GM12892 (cell line): ENCODE results near the gene CDKN2A.

ENCODE experiments used
- POLR2A ChIP-seq: IDR thresholded peaks from 2 replicates; pipeline ENCODE4 v1.6.1; 2011; ENCODE audit warnings: low read depth, low read length, control low read depth
- TAF1 ChIP-seq: IDR thresholded peaks from 2 replicates; pipeline ENCODE4 v1.6.1; 2011; ENCODE audit warnings: low read depth, mild to moderate bottlenecking, control low read depth, low read length, borderline replicate concordance

DNA sequence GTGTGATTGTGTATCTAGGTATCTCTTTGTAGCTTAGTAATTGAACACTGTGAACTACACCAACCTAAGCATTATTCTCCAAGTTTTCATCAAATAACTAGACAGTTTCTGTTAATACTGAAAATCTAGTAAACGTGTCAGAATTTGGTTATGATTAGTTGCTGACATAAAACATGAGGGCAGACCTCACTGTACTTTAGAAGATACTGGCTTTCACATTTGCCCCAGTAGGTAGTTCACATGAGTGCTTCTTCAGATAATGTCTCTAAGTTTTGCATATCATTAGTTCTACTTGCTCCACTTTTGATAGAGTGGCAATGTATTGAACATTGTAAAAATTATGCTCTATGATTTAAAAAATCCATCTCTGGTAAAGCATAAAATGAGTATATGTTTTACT lies 7.8 kb upstream of the CDKN2A start:
- TF ChIP-seq POLR2A (no peak), TAF1 (no peak)
